HG02610 (cell line): Measurements from ENCODE around the gene SATB1.
"Not testable (repeated sequence)": the region's sequence is repeated elsewhere in the genome, so short reads cannot be mapped to it uniquely, and the experiment has no call there.

Experiments used
- ATAC-seq: cut with Tn5 transposase; IDR thresholded peaks from one replicate; pipeline ENCODE4 v1.9.1; 2021; ENCODE audit warnings: mild to moderate bottlenecking, moderate library complexity; ENCODE audit not compliant: unreplicated experiment

SATB1 gene

GRCh38 chr3:18424729-18425640, at the start of gene SATB1:
Gene SATB1, minus strand, starts transcription at chr3:18425339. Its CDS starts 4,372 bp downstream, at chr3:18420967.
- peak; percentile 51 for ATAC-seq

- no peak for ATAC-seq
Measured at GRCh38 chr3:18474202-18474601, 49.1 kb upstream of the SATB1 start.

- ATAC-seq: no peak
Measured at GRCh38 chr3:18469775-18470174, 44.6 kb upstream of the SATB1 start.

GRCh38 chr3:18466136-18466535, 41.0 kb upstream of the SATB1 start:
- ATAC-seq: no peak

- ATAC-seq: no peak
Measured at GRCh38 chr3:18454766-18455165, 29.6 kb upstream of the SATB1 start.

- not testable (repeated sequence) for ATAC-seq
Measured at GRCh38 chr3:18449618-18450017, 24.5 kb upstream of the SATB1 start.

GRCh38 chr3:18447720-18448119, 22.6 kb upstream of the SATB1 start:
- no peak for ATAC-seq

- no peak for ATAC-seq
Measured at GRCh38 chr3:18446149-18446825, 21.1 kb upstream of the SATB1 start.

- peak; percentile 11 for ATAC-seq
Measured at GRCh38 chr3:18445401-18446148, 20.4 kb upstream of the SATB1 start.

GRCh38 chr3:18444595-18445400, 19.7 kb upstream of the SATB1 start:
- peak; percentile 93 for ATAC-seq

GRCh38 chr3:18443665-18444594, 18.8 kb upstream of the SATB1 start:
- no peak for ATAC-seq

GRCh38 chr3:18442756-18443664, 17.9 kb upstream of the SATB1 start:
- ATAC-seq: no peak

- no peak for ATAC-seq
Measured at GRCh38 chr3:18441551-18441950, 16.4 kb upstream of the SATB1 start.

- ATAC-seq: no peak
Measured at GRCh38 chr3:18440066-18440722, 15.1 kb upstream of the SATB1 start.

- no peak for ATAC-seq
Measured at GRCh38 chr3:18439281-18439680, 14.1 kb upstream of the SATB1 start.

GRCh38 chr3:18438586-18438985, 13.4 kb upstream of the SATB1 start:
- no peak for ATAC-seq

GRCh38 chr3:18436213-18436612, 11.1 kb upstream of the SATB1 start:
- ATAC-seq: no peak

- no peak for ATAC-seq
Measured at GRCh38 chr3:18434711-18435110, 9.6 kb upstream of the SATB1 start.
